Caco-2 (cell line): Measurements from ENCODE around the gene TKFC. TPM values are rescaled to one million over a fixed set of nuclear protein-coding genes. Genes with fewer than 3 reads are reported as not detected.

Source experiments
- BruUV-seq: library from RNA; stranded (reverse); fragments of 400-500 nt; replicated peaks from 2 replicates; lab custom pipeline; 2021; lab: Mats Ljungman, UMichigan
- CTCF ChIA-PET: fragments of 300-600 bp; sonication (Branson Sonifier 250); formaldehyde crosslinking; loops from one replicate; lab custom pipeline; 2022; ENCODE audit warnings: antibody characterized with exemption; lab: Charles Lee
- POLR2A ChIA-PET: fragments of 300-600 bp; sonication (Branson Sonifier 250); formaldehyde crosslinking; loops from one replicate; lab custom pipeline; 2022; ENCODE audit warnings: antibody characterized with exemption; lab: Charles Lee
- DNase-seq, 2 experiments: peaks; one replicate each; pipeline versions ENCODE4 v3.0.0 to v3.0.0-alpha.2; 2020 to 2022
- H3K27me3 ChIP-seq: replicated peaks from 2 replicates; pipeline ENCODE4 v1.6.0; 2011; ENCODE audit warnings: low read length; ENCODE audit not compliant: control insufficient read depth, insufficient read depth
- H3K36me3 ChIP-seq: 2 replicates; pipeline ENCODE4 v1.5.1; 2011; ENCODE audit warnings: low read length; ENCODE audit not compliant: control insufficient read depth, insufficient read depth
- H3K4me1 ChIP-seq: fragments of 250-450 bp; sonication (Bioruptor Pico); 2 replicates; pipeline ENCODE4 v1.5.1; 2020; ENCODE audit warnings: mild to moderate bottlenecking
- H3K4me3 ChIP-seq: 2 replicates; pipeline ENCODE4 v1.5.1; 2011; ENCODE audit warnings: low read depth, mild to moderate bottlenecking, control low read depth, low read length
- H3K9me3 ChIP-seq: fragments of 250-450 bp; sonication (Bioruptor Pico); 2 replicates; pipeline ENCODE4 v1.5.1; 2020; ENCODE audit warnings: mild to moderate bottlenecking, moderate library complexity
- H3K27ac Mint-ChIP-seq: one replicate; pipeline ENCODE4 v1.8.0; 2022; ENCODE audit warnings: mixed read lengths; ENCODE audit not compliant: unreplicated experiment
- H3K27me3 Mint-ChIP-seq: one replicate; pipeline ENCODE4 v1.8.0; 2022; ENCODE audit warnings: mixed read lengths; ENCODE audit not compliant: insufficient read depth, unreplicated experiment
- H3K36me3 Mint-ChIP-seq: one replicate; pipeline ENCODE4 v1.8.0; 2022; ENCODE audit warnings: mild to moderate bottlenecking, mixed read lengths; ENCODE audit not compliant: insufficient read depth, unreplicated experiment
- H3K4me1 Mint-ChIP-seq: one replicate; pipeline ENCODE4 v1.8.0; 2022; ENCODE audit warnings: low read depth, mixed read lengths; ENCODE audit not compliant: unreplicated experiment
- H3K4me3 Mint-ChIP-seq: one replicate; pipeline ENCODE4 v1.8.0; 2022; ENCODE audit warnings: mild to moderate bottlenecking, moderate library complexity, mixed read lengths; ENCODE audit not compliant: unreplicated experiment
- H3K9me3 Mint-ChIP-seq: one replicate; pipeline ENCODE4 v1.8.0; 2022; ENCODE audit warnings: mixed read lengths; ENCODE audit not compliant: unreplicated experiment
- intact Hi-C: fragments of 100-400 bp; cut with micrococcal nuclease; formaldehyde crosslinking; loops from one replicate; pipeline ENCODE4 v1.10.0; 2022; ENCODE audit not compliant: unreplicated experiment
- total RNA-seq: library from RNA; stranded (reverse); gene quantifications from 2 replicates; pipeline ENCODE4 v1.2.3, GENCODE V29; 2022
- TF ChIP-seq, protein P1 (sequence below), 2 experiments: fragments of 200-600 bp in 1 of 2; IDR thresholded peaks; 1 replicate in 1 of 2; 2 replicates in 1 of 2; pipeline versions ENCODE4 v1.5.1 to v1.8.0; 2011 to 2022; ENCODE audit warnings: antibody characterized with exemption in 1 of 2, control low read depth in 1 of 2, inconsistent platforms in 1 of 2, low read depth in 1 of 2, low read length in 1 of 2, mild to moderate bottlenecking in 1 of 2, moderate library complexity in 1 of 2; ENCODE audit not compliant: insufficient read depth in 1 of 2, severe bottlenecking in 1 of 2, unreplicated experiment in 1 of 2

TKFC gene
- total RNA-seq, 1 experiment from 2014 or later = 99.0 TPM

DNA sequence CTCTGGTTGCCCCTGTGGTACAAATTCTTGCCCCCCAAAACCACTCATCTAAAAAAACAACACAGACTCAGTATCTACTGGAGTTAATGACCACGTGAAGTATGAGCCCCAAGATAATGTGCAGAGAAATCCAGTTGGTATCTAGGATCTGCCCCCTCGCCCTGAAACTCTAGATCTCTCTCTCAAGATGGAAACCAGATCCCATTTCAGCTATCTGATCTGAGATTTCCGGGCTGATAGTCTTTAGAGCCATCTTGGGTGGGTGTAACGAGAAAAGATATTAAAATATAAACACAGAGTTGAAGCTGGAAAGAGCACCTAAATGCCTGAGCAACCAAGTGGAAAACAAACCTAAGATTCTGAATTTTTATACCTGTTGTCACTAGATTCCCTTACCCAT, 23.9 kb upstream of the TKFC start:
- intact Hi-C loops = no loop called here
- Histone ChIP-seq H3K27me3 (no peaks in the 10 kb centered on the region), H3K4me1 (no peaks in the 10 kb centered on the region), H3K4me3 (no peak overlapping the region), H3K36me3 (peaks cover 2% of the 10 kb centered on the region), H3K9me3 (no peaks in the 10 kb centered on the region)
- Mint-ChIP-seq H3K36me3 (peaks cover 37% of the 10 kb centered on the region), H3K27ac (no peak overlapping the region), H3K4me1 (no peaks in the 10 kb centered on the region), H3K4me3 (no peak overlapping the region), H3K9me3 (no peaks in the 10 kb centered on the region), H3K27me3 (no peaks in the 10 kb centered on the region)
- ChIA-PET POLR2A (interaction anchor here (0.6 kb wide), 1 partner anchor 53 kb away, joined by 7 read pairs; the partner anchor contains the start of genes CYB561A3 and TMEM138), CTCF (no interaction called here)
- DNase-seq = no peak
- TF ChIP-seq, protein P1, sequence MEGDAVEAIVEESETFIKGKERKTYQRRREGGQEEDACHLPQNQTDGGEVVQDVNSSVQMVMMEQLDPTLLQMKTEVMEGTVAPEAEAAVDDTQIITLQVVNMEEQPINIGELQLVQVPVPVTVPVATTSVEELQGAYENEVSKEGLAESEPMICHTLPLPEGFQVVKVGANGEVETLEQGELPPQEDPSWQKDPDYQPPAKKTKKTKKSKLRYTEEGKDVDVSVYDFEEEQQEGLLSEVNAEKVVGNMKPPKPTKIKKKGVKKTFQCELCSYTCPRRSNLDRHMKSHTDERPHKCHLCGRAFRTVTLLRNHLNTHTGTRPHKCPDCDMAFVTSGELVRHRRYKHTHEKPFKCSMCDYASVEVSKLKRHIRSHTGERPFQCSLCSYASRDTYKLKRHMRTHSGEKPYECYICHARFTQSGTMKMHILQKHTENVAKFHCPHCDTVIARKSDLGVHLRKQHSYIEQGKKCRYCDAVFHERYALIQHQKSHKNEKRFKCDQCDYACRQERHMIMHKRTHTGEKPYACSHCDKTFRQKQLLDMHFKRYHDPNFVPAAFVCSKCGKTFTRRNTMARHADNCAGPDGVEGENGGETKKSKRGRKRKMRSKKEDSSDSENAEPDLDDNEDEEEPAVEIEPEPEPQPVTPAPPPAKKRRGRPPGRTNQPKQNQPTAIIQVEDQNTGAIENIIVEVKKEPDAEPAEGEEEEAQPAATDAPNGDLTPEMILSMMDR (IDR thresholded peaks at IDR 0.05; ENCODE audit: insufficient read depth in 1 of 2, low read depth in 1 of 2, low read length in 1 of 2, severe bottlenecking in 1 of 2, unreplicated experiment in 1 of 2) = no peak
- BruUV-seq = no TSS peak

DNA sequence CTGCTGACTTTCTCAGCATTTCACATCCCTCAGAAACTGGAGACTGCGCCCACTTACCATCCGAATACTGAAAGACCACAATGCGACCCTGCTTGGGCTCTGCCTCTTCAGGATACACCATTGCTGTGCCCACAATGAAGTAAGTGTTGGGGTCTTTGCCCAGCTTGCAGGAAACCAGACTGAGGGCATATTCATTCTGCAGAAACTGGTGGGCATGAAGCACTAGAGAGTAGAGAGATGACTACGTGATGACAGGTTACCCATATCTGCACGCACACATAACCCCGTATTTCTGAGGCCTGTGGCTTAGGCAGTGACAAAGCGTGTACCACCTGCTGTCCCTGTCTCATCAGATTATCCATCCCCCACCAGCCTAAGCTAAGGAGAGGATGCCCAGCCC, 23.3 kb upstream of the TKFC start:
- no peaks in the 10 kb centered on the region for H3K9me3 ChIP-seq
- H3K27me3 Mint-ChIP-seq = no peaks in the 10 kb centered on the region
- no peaks in the 10 kb centered on the region for H3K9me3 Mint-ChIP-seq
- no peak overlapping the region for H3K4me3 ChIP-seq
- no peak for DNase-seq
- TF ChIP-seq, protein P1 (IDR thresholded peaks at IDR 0.05; ENCODE audit: insufficient read depth in 1 of 2, low read depth in 1 of 2, low read length in 1 of 2, severe bottlenecking in 1 of 2, unreplicated experiment in 1 of 2) = no peak
- intact Hi-C loops = no loop called here
- peaks cover 2% of the 10 kb centered on the region for H3K36me3 ChIP-seq
- H3K4me1 ChIP-seq = no peaks in the 10 kb centered on the region
- no peaks in the 10 kb centered on the region for H3K4me1 Mint-ChIP-seq
- no peaks in the 10 kb centered on the region for H3K27me3 ChIP-seq
- CTCF ChIA-PET = no interaction called here
- H3K27ac Mint-ChIP-seq = no peak overlapping the region
- H3K36me3 Mint-ChIP-seq = peaks cover 43% of the 10 kb centered on the region
- no TSS peak for BruUV-seq
- POLR2A ChIA-PET = interaction anchor here (0.6 kb wide), 2 partner anchors 46 to 52 kb away, joined by 3 to 7 read pairs; partner anchors contain the start of genes CYB561A3 and TMEM138
- no peak overlapping the region for H3K4me3 Mint-ChIP-seq

DNA sequence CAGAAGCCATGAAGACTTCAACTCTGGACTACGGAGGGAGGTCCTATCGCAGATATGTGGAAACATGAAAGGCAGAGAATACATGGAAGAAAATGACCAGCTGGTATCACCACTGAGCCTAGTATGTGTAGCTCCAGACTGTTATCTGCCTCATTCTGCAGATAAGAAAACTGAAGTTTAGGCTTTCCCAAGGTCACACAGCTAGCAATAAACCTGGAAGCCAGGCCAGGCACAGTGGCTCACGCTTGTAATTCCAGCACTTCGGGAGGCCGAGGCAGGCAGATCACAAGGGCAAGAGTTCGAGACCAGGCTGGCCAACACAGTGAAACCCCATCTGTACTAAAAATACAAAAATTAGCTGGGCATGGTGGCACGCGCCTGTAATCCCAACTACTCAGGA, 22.3 kb upstream of the TKFC start:
- H3K9me3 Mint-ChIP-seq = no peaks in the 10 kb centered on the region
- POLR2A ChIA-PET = no interaction called here
- H3K4me1 Mint-ChIP-seq = no peaks in the 10 kb centered on the region
- TF ChIP-seq, protein P1 (IDR thresholded peaks at IDR 0.05; ENCODE audit: insufficient read depth in 1 of 2, low read depth in 1 of 2, low read length in 1 of 2, severe bottlenecking in 1 of 2, unreplicated experiment in 1 of 2) = no peak
- peaks cover 51% of the 10 kb centered on the region for H3K36me3 Mint-ChIP-seq
- H3K4me3 ChIP-seq = no peak overlapping the region
- CTCF ChIA-PET = interaction anchor here (1.2 kb wide), 1 partner anchor 16 kb away, joined by 4 read pairs; the partner anchor contains the start of gene VWCE
- no TSS peak for BruUV-seq
- no peak overlapping the region for H3K27ac Mint-ChIP-seq
- peaks cover 5% of the 10 kb centered on the region for H3K36me3 ChIP-seq
- no peak for DNase-seq
- no peak overlapping the region for H3K4me3 Mint-ChIP-seq
- no peaks in the 10 kb centered on the region for H3K27me3 ChIP-seq
- no peaks in the 10 kb centered on the region for H3K9me3 ChIP-seq
- no peaks in the 10 kb centered on the region for H3K4me1 ChIP-seq
- H3K27me3 Mint-ChIP-seq = no peaks in the 10 kb centered on the region
- intact Hi-C loops = no loop called here
